HG02642 (cell line): ENCODE data around the gene BRD4.

ENCODE experiments used
- ATAC-seq: cut with Tn5 transposase; IDR thresholded peaks from one replicate; pipeline ENCODE4 v1.9.1; 2021; ENCODE audit warnings: mild to moderate bottlenecking; ENCODE audit not compliant: unreplicated experiment, poor library complexity

Gene BRD4

DNA sequence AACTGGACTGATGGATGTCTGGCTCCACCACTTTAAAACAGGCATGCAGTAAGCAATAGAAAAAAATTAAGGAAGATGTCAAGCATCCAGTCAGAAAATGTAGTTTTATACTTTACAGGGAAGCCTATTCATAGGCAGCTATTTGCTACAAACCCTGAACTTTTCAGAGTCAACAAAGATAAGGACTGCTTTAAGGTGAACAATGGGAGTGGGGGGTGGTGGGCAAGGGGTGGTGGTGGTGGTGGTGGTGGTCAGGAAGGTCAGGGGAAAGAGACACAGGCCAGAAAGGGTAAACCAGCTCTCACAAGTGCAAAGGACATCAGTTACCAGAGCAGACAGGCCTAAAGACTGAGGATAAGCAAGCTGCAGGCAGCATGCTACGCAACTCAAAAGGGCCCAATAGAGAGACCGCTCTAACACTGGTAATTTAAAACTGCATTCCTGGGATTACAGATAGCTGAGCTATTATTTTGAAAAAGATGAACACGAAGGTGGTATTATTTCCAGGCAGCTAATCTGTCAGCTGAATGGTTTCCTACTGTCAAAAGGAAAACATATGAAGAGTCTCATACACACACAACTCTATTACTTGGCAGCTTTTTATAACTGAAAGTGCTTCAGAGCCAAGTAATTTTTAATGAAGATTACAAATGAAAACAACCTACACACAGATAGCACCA lies 14.8 kb downstream of the BRD4 start:
- no peak for ATAC-seq

- ATAC-seq: no peak
Measured at GRCh38 chr19:15316498-15316897, 15.8 kb downstream of the BRD4 start.

DNA sequence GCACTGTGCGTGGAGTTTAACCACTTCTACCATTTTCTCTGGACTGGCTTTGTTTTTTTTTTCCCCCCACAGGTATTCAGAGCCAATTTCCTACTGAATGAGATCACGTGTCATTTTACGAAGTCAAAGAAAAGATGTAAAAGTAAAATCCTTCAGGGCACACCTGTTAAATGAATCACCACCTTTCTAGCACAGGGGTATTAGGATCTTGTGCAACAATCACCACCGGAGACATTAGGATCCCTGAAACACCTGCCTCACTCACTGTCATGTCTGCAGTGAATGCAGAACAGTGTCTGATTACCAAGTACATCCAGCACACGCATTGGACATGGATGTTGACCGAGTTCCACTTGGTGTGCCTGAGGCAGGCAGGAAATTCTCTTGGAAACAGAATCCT lies 17.2 kb downstream of the BRD4 start:
- no peak for ATAC-seq

DNA sequence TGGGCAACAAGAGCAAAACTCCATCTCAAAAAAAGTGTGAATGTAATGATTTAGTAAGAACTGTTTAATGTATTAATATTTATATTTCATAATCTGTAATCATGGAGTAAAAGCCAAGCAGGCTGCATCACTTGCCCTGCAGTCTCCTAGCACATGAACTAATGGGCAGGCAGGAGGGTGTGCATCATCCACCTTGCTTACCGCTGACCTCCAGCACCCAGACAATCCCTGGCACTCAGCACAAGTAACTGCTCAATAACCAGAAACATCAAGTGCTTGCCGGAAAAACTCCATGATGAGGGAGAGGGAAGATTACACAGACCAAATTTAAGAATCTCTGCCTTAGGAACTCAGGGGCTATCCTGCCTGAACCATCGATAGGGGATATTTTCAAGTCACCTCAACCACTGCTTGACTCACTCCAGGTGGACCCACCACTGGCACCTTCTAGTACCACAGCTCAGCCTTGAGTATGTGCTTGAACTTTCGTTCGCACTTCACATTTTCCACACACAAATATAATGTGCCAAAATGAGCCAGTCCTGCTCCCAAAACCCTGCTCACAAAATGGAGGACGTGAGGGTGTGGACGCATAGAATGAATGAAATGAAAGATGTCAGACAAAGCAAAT lies 18.6 kb downstream of the BRD4 start:
- ATAC-seq: no peak

GRCh38 chr19:15307169-15307568 lies 25.2 kb downstream of the BRD4 start:
- ATAC-seq: no peak

GRCh38 chr19:15305582-15306334 lies 26.6 kb downstream of the BRD4 start:
- no peak for ATAC-seq

GRCh38 chr19:15304140-15304705 lies 28.1 kb downstream of the BRD4 start:
- ATAC-seq: no peak

- ATAC-seq: no peak
Measured at GRCh38 chr19:15303105-15303780, 29.1 kb downstream of the BRD4 start.

GRCh38 chr19:15300533-15301197 lies 31.7 kb downstream of the BRD4 start:
- no peak for ATAC-seq

DNA sequence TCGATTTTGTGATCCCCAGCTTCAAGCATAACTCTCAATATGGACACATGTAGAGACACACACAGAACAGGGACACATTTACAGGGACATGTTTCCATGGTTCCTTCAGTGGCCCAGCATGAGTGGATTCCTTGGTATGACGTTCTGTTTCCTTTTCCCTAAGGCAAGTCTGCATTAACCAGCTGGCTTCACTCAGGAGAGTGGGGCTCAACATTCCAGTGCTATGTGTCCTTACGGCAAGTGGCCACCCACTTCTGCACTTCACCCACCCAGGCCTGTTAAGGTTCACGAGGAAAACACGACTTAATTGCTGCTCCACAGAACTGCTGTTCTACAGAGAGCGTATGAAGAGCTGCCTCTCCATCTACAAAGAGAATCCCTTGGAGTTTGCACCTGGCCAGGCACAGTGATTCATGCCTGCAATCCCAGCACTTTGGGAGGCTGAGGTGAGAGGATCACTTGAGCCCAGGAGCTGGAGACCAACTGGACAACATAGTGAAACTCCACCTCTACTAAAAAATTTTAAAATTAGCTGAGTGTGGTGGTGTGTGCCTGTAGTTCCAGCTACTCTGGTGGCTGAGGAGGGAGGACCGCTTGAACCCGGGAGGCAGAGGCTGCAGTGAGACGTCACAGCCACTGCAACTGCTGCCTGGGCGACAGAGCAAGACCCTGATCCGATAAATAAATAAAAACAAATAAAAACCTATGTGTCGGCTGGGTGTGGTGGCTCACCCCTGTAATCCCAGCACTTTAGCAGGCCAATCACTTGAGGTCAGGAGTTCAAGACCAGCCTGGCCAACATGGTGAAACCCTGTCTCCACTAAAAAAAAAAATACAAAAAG lies 32.5 kb downstream of the BRD4 start:
- no peak for ATAC-seq

DNA sequence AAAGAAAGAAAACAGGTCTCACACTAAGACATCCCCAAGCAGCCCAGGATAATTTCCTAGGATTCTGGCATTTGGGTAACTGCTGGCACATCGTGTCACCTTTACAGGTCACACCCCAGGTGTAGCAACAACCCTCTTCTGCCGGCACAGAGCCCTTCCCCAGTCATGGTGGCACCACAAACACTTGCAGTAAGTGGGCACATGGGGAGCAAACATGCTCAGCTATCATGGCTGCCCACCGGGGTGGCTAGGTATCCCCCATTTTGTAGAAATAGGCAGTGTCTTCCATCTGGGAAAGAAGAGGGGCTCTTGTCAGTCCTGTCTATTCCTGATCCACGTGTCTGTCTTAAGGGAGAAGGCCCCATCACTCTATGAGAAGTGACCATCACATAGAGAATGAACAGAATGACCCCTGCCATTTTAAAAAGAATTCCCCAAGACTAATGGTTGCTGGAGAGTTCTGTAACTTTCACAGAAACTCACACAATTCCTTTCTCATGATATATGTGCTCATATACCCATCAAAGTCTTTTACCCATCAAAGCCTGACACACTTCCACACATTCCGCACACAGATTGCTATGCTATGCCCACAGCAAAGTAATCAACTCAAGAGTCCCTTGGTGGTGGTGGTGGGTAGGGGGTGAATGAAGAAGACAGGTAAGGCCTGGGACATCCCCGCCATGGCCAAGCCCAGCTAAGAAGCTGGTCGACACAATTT lies 33.3 kb downstream of the BRD4 start:
- ATAC-seq: no peak

- no peak for ATAC-seq
Measured at GRCh38 chr19:15297416-15298224, 34.7 kb downstream of the BRD4 start.

- no peak for ATAC-seq
Measured at GRCh38 chr19:15296841-15297415, 35.4 kb downstream of the BRD4 start.

DNA sequence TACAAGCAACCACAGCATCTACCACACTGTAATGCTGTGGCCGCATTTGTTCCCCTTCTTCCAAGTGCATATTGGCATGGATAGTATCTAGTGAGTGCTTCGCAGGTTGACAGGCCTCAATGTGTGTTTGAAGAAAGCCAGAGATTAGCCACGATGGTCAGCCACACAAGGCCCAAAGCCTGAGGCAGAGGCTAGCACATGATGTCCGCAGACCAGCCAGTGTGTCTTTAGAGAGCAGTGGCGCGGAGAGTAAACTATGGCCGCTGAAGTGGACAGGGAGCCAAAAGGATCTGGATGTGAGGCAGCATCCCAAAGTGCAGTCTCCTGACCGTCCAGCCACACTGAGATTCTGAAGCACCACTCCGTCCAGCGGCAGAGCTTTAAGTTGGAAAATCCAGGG lies 36.0 kb downstream of the BRD4 start:
- ATAC-seq: no peak

GRCh38 chr19:15294561-15294990 lies 37.8 kb downstream of the BRD4 start:
- no peak for ATAC-seq

DNA sequence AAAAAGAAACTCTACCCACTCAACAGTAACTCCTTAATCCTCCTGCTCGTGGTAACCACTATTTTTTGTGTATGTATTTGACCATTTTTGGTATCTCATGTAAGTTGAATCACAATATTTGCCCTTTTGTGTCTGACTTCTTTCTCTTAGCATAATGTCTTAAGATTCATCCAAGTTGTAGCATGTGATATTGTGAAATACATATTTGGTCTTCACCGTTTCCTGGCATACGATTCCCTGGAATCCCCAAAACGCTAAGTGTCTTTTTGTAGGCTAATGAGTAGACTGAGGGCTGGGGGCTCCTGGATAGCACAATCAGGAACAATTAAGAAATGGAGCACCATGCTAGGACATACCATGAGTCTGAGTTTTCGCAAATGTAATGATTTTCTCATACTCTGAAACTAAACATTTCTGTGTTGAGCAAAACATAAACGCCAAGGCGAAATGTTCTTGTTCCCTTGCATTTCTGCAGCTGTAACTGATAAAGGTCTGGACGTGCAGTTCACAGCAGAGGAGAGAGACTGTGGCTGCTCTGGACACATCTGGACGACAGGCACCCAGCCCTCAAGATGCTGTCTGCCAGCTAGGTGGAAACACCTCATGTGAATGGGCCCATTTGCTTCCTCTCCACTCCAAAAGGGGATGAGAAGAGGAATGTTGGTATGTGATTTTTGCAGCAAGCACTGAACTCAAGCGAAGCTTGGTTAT lies 38.4 kb downstream of the BRD4 start:
- no peak for ATAC-seq
